Astrocyte of the spinal cord (primary cell): ENCODE data around the gene MBP.

Source experiments
- DNase-seq: peaks from one replicate; pipeline ENCODE4 v3.0.0; 2011; ENCODE audit warnings: low read depth, low spot score
- H3K4me3 ChIP-seq: 2 replicates; pipeline ENCODE4 v1.5.1; 2011; ENCODE audit warnings: low read depth, mild to moderate bottlenecking, low read length, moderate library complexity
- in situ Hi-C: cut with HindIII; loops from 2 replicates; pipeline ENCODE4 v1.10.0; 2017; ENCODE audit warnings: low sequenced_read_pairs
- TF ChIP-seq, protein P1 (sequence below): IDR thresholded peaks from 2 replicates; pipeline ENCODE4 v1.5.1; 2012; ENCODE audit warnings: low read depth, mild to moderate bottlenecking, low read length, inconsistent platforms

Gene MBP

DNA sequence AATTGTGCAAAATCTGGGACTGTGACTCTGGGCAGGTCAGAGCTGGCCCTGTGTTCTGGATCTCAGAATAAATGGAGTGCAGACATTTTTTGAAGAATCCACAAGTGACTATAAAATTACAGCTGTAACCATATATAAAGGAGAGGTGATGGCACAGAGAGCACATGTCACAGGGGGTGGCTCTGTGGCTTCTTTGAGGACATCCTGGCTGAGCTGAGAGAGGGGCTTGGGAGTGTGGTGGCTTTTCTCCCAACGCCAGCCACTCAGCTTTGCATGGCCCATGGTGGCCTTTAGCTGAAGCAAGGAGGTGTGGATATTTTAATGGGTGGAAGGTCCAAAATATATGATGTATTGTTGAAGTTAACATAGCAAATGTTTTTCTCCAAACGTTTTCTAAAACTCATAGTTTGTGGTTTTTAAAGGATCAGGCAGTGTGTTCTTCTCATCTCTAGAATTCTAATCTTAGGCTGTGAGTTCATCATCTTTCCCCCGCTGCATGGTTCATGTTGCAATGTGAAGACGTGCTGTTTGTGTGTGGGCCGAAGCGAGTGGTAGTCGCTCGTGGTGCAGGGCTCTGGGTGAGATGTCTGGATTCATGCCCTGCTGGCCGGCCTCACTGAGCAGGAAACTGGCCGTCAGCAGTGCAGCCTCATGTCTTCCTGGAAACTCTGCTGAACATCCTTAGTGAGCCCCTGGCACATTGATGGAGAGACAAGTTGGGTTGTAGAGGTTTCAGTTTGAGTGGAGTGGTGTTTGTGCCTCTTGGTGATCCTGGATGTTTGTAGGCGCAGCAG, 200.4 kb downstream of the MBP start:
- in situ Hi-C loops: no loop called here
- DNase-seq: no peak
- H3K4me3 ChIP-seq: no peak overlapping the region
- TF ChIP-seq, protein P1, sequence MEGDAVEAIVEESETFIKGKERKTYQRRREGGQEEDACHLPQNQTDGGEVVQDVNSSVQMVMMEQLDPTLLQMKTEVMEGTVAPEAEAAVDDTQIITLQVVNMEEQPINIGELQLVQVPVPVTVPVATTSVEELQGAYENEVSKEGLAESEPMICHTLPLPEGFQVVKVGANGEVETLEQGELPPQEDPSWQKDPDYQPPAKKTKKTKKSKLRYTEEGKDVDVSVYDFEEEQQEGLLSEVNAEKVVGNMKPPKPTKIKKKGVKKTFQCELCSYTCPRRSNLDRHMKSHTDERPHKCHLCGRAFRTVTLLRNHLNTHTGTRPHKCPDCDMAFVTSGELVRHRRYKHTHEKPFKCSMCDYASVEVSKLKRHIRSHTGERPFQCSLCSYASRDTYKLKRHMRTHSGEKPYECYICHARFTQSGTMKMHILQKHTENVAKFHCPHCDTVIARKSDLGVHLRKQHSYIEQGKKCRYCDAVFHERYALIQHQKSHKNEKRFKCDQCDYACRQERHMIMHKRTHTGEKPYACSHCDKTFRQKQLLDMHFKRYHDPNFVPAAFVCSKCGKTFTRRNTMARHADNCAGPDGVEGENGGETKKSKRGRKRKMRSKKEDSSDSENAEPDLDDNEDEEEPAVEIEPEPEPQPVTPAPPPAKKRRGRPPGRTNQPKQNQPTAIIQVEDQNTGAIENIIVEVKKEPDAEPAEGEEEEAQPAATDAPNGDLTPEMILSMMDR: no peak

DNA sequence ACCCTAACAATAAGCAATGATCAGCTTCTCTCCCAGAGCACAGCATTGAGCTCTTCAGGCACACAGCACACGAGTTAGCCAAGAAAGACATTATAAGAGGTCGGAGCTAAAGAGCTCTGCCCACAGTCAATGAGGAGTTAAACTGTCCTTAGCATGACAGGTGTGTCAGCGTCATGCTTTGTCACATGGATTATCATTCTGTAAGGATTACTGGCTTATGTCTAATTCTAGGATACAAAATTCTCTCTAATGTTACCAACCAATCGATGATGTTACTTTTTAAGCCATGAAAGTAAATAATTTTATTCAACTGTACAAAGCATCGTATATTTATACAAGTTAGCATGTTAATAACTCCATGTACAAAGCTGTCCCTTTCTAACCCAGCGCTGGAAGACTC, 201.4 kb downstream of the MBP start:
- no peak overlapping the region for H3K4me3 ChIP-seq
- no peak for DNase-seq
- TF ChIP-seq, protein P1: no peak
- in situ Hi-C loops: no loop called here
